CD4-positive, alpha-beta T cell treated with Interleukin-12 subunit alpha and Interleukin-12 subunit beta, for 1 hour (primary cell): ENCODE data around the gene MT1E.
"Not testable (repeated sequence)": the region's sequence is repeated elsewhere in the genome, so short reads cannot be mapped to it uniquely, and the experiment has no call there.

Source experiments
- DNase-seq: peaks from one replicate; pipeline ENCODE4 v3.0.0-alpha.2; 2020

Gene MT1E

GRCh38 chr16:56672761-56673536, 47.4 kb downstream of the MT1E start:
- DNase-seq, result no peak

DNA sequence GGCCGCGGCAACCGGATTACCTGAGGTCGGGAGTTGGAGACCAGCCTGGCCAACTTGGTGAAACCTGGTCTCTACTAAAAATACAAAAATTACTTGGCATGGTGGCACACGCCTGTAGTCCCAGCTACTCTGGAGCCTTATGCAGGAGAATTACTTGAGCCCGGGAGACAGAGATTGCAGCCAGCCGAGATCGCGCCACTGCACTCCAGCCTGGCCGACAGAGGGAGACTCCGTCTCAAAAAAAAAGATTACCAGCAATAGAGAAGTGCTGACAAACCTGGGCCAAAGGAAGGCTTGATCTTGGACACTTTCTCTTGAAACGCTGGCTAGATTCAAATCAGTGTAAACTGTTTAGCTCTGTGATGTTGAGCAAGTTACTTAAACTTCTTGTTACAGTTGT, 48.3 kb downstream of the MT1E start:
- DNase-seq, result peak; percentile 30

DNA sequence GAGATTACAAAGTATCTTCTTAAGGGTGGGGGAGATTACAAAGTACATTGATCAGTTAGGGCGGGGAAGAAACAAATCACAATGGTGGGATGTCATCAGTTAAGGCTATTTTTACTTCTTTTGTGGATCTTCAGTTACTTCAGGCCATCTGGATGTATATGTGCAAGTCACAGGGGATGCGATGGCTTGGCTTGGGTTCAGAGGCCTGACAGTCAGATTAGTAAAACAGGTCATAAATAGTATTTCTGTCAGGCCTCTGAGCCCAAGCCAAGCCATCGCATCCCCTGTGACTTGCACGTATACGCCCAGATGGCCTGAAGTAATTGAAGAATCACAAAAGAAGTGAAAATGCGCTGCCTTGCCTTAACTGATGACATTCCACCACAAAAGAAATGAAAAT, 49.0 kb downstream of the MT1E start:
- DNase-seq, result not testable (repeated sequence)

DNA sequence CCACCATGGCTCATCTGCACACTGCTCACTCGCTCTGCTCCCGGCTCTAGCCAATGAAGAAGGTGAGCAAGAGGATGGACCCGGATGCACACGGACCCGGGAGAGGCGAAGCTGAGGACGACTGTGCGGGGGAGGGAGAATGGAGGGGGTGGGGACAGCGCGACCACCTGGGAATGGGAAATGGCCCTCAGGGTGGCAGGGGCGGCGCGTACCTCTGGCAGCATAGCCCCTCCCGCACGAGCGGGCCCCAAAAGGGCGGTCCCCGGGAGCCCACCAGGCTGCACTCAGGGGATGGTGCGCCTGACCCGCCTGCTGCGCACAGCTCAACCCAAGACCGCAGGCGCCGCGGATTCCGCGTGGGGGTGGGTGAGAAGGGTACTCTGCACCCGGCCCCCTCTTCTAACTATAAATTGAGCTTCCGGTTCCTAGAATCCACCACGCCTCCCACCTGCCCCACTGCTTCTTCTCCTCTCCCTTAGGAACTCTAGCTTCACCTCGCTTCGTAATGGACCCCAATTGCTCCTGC, 50.2 kb downstream of the MT1E start:
- peak; percentile 34 for DNase-seq
